ENCODE results near the gene TOB1.
"Not testable (repeated sequence)": the region's sequence is repeated elsewhere in the genome, so short reads cannot be mapped to it uniquely, and the experiment has no call there.

Gene TOB1

GRCh38 chr17:50894513-50894912, 28.4 kb upstream of the TOB1 start:
- not testable (repeated sequence) for DNase-seq

- DNase-seq: no peak
Measured at GRCh38 chr17:50893183-50893993, 27.2 kb upstream of the TOB1 start.

GRCh38 chr17:50892101-50892776, 26.1 kb upstream of the TOB1 start:
- no peak for DNase-seq

GRCh38 chr17:50891577-50891989, 25.4 kb upstream of the TOB1 start:
- DNase-seq: no peak

- no peak for DNase-seq
Measured at GRCh38 chr17:50890675-50891516, 24.7 kb upstream of the TOB1 start.

- DNase-seq: no peak
Measured at GRCh38 chr17:50889528-50890118, 23.5 kb upstream of the TOB1 start.

GRCh38 chr17:50887705-50888245, 21.6 kb upstream of the TOB1 start:
- no peak for DNase-seq

GRCh38 chr17:50884439-50885311, 18.5 kb upstream of the TOB1 start:
- no peak for DNase-seq

- no peak for DNase-seq
Measured at GRCh38 chr17:50883850-50884438, 17.8 kb upstream of the TOB1 start.

GRCh38 chr17:50882851-50883250, 16.7 kb upstream of the TOB1 start:
- no peak for DNase-seq

GRCh38 chr17:50881182-50881581, 15.0 kb upstream of the TOB1 start:
- DNase-seq: no peak

GRCh38 chr17:50879086-50879485, 12.9 kb upstream of the TOB1 start:
- no peak for DNase-seq

GRCh38 chr17:50877838-50878237, 11.7 kb upstream of the TOB1 start:
- DNase-seq: no peak

- not testable (repeated sequence) for DNase-seq
Measured at GRCh38 chr17:50877042-50877441, 10.9 kb upstream of the TOB1 start.

- DNase-seq: no peak
Measured at GRCh38 chr17:50875074-50875473, 8.9 kb upstream of the TOB1 start.

GRCh38 chr17:50872710-50873424, 6.7 kb upstream of the TOB1 start:
- no peak for DNase-seq

- no peak for DNase-seq
Measured at GRCh38 chr17:50871898-50872297, 5.7 kb upstream of the TOB1 start.

GRCh38 chr17:50871364-50871763, 5.2 kb upstream of the TOB1 start:
- DNase-seq: no peak

- no peak for DNase-seq
Measured at GRCh38 chr17:50868602-50869001, 2.4 kb upstream of the TOB1 start.

GRCh38 chr17:50868140-50868438, 1.9 kb upstream of the TOB1 start:
- no peak for DNase-seq
